Gastroesophageal sphincter (tissue), 4 donors: Measurements from ENCODE around the gene PRDM16. TPM values are rescaled to one million over a fixed set of nuclear protein-coding genes. Genes with fewer than 3 reads are reported as not detected.

Experiments
- ATAC-seq: fragments of 150-250 bp; one replicate; pipeline ENCODE4 v1.9.1; 2016; ENCODE audit warnings: mild to moderate bottlenecking, moderate library complexity
- H3K27ac ChIP-seq, 4 donors: fragments of 200-600 bp; sonication (generic) in 3 of 4; 1 replicate in 3 of 4; 2 replicates in 1 of 4; pipeline ENCODE4 v1.5.1; 2016 to 2019
- H3K27me3 ChIP-seq: fragments of 200-600 bp; sonication (generic); one replicate; pipeline ENCODE4 v1.5.1; 2019
- H3K36me3 ChIP-seq, 2 donors: fragments of 200-600 bp; sonication (generic); one replicate each; pipeline ENCODE4 v1.5.1; 2019; ENCODE audit warnings: control low read depth in 1 of 2
- H3K4me1 ChIP-seq, 3 donors: fragments of 200-600 bp; sonication (generic); 1 replicate in 2 of 3; 2 replicates in 1 of 3; pipeline ENCODE4 v1.5.1; 2016 to 2019; ENCODE audit warnings: control low read depth in 2 of 3
- H3K4me3 ChIP-seq, 2 donors: fragments of 200-600 bp; sonication (generic); one replicate each; pipeline ENCODE4 v1.5.1; 2019; ENCODE audit warnings: mild to moderate bottlenecking in 1 of 2, moderate library complexity in 1 of 2
- H3K9me3 ChIP-seq, 3 donors: fragments of 200-600 bp; sonication (generic); one replicate each; pipeline ENCODE4 v1.5.1; 2017 to 2019; ENCODE audit warnings: control low read depth in 2 of 3
- CTCF ChIP-seq, 4 experiments: fragments of 200-600 bp in 2 of 4; fragments of 450-650 bp in 2 of 4; sonication (generic) in 1 of 4; IDR thresholded peaks; one replicate each; pipeline ENCODE4 v1.5.1; 2017 to 2019; ENCODE audit warnings: antibody characterized with exemption in 4 of 4, mild to moderate bottlenecking in 2 of 4, moderate library complexity in 2 of 4
- EP300 ChIP-seq: sonication (generic); formaldehyde crosslinking; IDR thresholded peaks from one replicate; pipeline ENCODE4 v1.6.1; 2017; ENCODE audit warnings: antibody characterized with exemption, mild to moderate bottlenecking
- POLR2A ChIP-seq, 2 donors: fragments of 450-650 bp; IDR thresholded peaks; one replicate each; pipeline ENCODE4 v1.6.1; 2017; ENCODE audit warnings: antibody characterized with exemption in 2 of 2, mild to moderate bottlenecking in 2 of 2, moderate library complexity in 1 of 2
- POLR2AphosphoS5 ChIP-seq: sonication (generic); formaldehyde crosslinking; IDR thresholded peaks from one replicate; pipeline ENCODE4 v1.6.1; 2017; ENCODE audit warnings: antibody characterized with exemption
- WGBS, 2 donors: methylation state at CpG; one replicate each; pipeline ENCODE4 v1.1.5; 2018; ENCODE audit warnings: low coverage in 1 of 2; 5-methylcytosine and 5-hydroxymethylcytosine counted together
- total RNA-seq, 4 donors: library from RNA; depleted of rRNA; stranded (reverse); fragments of >200 nt; gene quantifications; one replicate each; pipeline ENCODE4 v1.1.0, GENCODE V29; 2016

Gene PRDM16
- total RNA-seq, 4 donors from 2014 or later: 1.1 to 3.4 (median 1.6) TPM

- H3K36me3 ChIP-seq: no peaks in the 10 kb centered on the region
- peaks cover 0 to 9% (median 0%) of the 10 kb centered on the region in 3 donors for H3K9me3 ChIP-seq
- H3K4me3 ChIP-seq: no peak overlapping the region
- no peak overlapping the region for H3K27ac ChIP-seq
- WGBS, 2 donors: 69% methylated on average over 6 of the region's 13 CpGs; no CpG with 5 or more reads in 1 of the 2 donors
- no peak for ATAC-seq
- no peaks in the 10 kb centered on the region for H3K4me1 ChIP-seq
- TF ChIP-seq POLR2A (IDR thresholded peaks at IDR 0.05): no peak
- no peak for TF ChIP-seq EP300
- no peak for TF ChIP-seq POLR2AphosphoS5
- TF ChIP-seq CTCF (IDR thresholded peaks at IDR 0.05): no peak
- H3K27me3 ChIP-seq: peaks cover 9% of the 10 kb centered on the region
Observed at GRCh38 chr1:3305156-3305555, 236.2 kb downstream of the PRDM16 start.

- Histone ChIP-seq H3K36me3 (no peaks in the 10 kb centered on the region), H3K9me3 (peaks cover 0 to 7% (median 0%) of the 10 kb centered on the region in 3 donors), H3K4me3 (no peak overlapping the region), H3K4me1 (peaks cover 0 to under 1% (median 0%) of the 10 kb centered on the region in 3 donors), H3K27me3 (peaks cover 9% of the 10 kb centered on the region), H3K27ac (no peak overlapping the region)
- no peak for ATAC-seq
- 62 to 79% methylated on average over 7 to 10 of the region's 10 CpGs for WGBS, 2 donors
- TF ChIP-seq CTCF (IDR thresholded peaks at IDR 0.05) (no peak), POLR2AphosphoS5 (no peak), EP300 (no peak), POLR2A (IDR thresholded peaks at IDR 0.05) (no peak)
Observed at GRCh38 chr1:3306583-3307291, 237.7 kb downstream of the PRDM16 start.

GRCh38 chr1:3307359-3307758 is 238.4 kb downstream of the PRDM16 start:
- Histone ChIP-seq H3K27ac (no peak overlapping the region), H3K27me3 (peaks cover 9% of the 10 kb centered on the region), H3K9me3 (peaks cover 0 to under 1% (median 0%) of the 10 kb centered on the region in 3 donors), H3K4me3 (no peak overlapping the region), H3K36me3 (no peaks in the 10 kb centered on the region), H3K4me1 (peaks cover 0 to 7% (median 0%) of the 10 kb centered on the region in 3 donors)
- WGBS, 2 donors: 85 to 100% methylated on average over 1 to 8 of the region's 8 CpGs
- TF ChIP-seq POLR2AphosphoS5: no peak
- TF ChIP-seq CTCF (IDR thresholded peaks at IDR 0.05): no peak
- TF ChIP-seq EP300: no peak
- no peak for TF ChIP-seq POLR2A (IDR thresholded peaks at IDR 0.05)
- ATAC-seq: no peak

- Histone ChIP-seq H3K4me3 (no peak overlapping the region), H3K27me3 (peaks cover 9% of the 10 kb centered on the region), H3K4me1 (peaks cover 0 to 14% (median 3%) of the 10 kb centered on the region in 3 donors), H3K9me3 (no peaks in the 10 kb centered on the region), H3K27ac (no peak overlapping the region), H3K36me3 (no peaks in the 10 kb centered on the region)
- ATAC-seq: no peak
- TF ChIP-seq POLR2AphosphoS5 (no peak), EP300 (no peak), POLR2A (IDR thresholded peaks at IDR 0.05) (no peak), CTCF (IDR thresholded peaks at IDR 0.05) (no peak)
- no CpG with 5 or more reads among the region's 11 CpGs for WGBS, 2 donors
Observed at GRCh38 chr1:3308053-3308452, 239.1 kb downstream of the PRDM16 start.
